Measurements from ENCODE around the gene MBTD1.

Gene MBTD1

GRCh38 chr17:51144266-51145022, 115.4 kb downstream of the MBTD1 start:
- DNase-seq (ENCODE audit: low spot score), result no peak

GRCh38 chr17:51142597-51142996, 117.3 kb downstream of the MBTD1 start:
- DNase-seq (ENCODE audit: low spot score), result no peak

GRCh38 chr17:51135956-51136355, 123.9 kb downstream of the MBTD1 start:
- no peak for DNase-seq (ENCODE audit: low spot score)

- DNase-seq (ENCODE audit: low spot score), result no peak
These were observed 126.5 kb downstream of the MBTD1 start for GRCh38 chr17:51133365-51133764.

- no peak for DNase-seq (ENCODE audit: low spot score)
These were observed 126.9 kb downstream of the MBTD1 start for GRCh38 chr17:51132964-51133319.

GRCh38 chr17:51128076-51128475, 131.8 kb downstream of the MBTD1 start:
- no peak for DNase-seq (ENCODE audit: low spot score)
